HL-60/S4 treated with retinoic acid at 250 ng/mL for 4 days and 3 days (cell line): ENCODE measurements around the gene SPATA31E1.

Source experiments
- in situ Hi-C: fragments of 300-500 bp; cut with MboI; formaldehyde crosslinking; loops from 2 replicates; pipeline ENCODE4 v1.7.0; 2022; ENCODE audit warnings: low sequenced_read_pairs

Gene SPATA31E1

GRCh38 chr9:87862536-87863268, 20.0 kb upstream of the SPATA31E1 start:
- in situ Hi-C loops = no loop called here

- in situ Hi-C loops = no loop called here
These were observed 18.7 kb upstream of the SPATA31E1 start for GRCh38 chr9:87863882-87864465.

GRCh38 chr9:87864915-87865314, 17.8 kb upstream of the SPATA31E1 start:
- in situ Hi-C loops = no loop called here

GRCh38 chr9:87865626-87866025, 17.1 kb upstream of the SPATA31E1 start:
- in situ Hi-C loops = no loop called here

GRCh38 chr9:87867391-87867790, 15.3 kb upstream of the SPATA31E1 start:
- in situ Hi-C loops = no loop called here

GRCh38 chr9:87868175-87868574, 14.5 kb upstream of the SPATA31E1 start:
- in situ Hi-C loops = no loop called here

- in situ Hi-C loops = no loop called here
These were observed 14.0 kb upstream of the SPATA31E1 start for GRCh38 chr9:87868635-87869034.

- in situ Hi-C loops = no loop called here
These were observed 13.6 kb upstream of the SPATA31E1 start for GRCh38 chr9:87869082-87869481.

GRCh38 chr9:87871425-87872078, 11.1 kb upstream of the SPATA31E1 start:
- in situ Hi-C loops = no loop called here

GRCh38 chr9:87872079-87872624, 10.5 kb upstream of the SPATA31E1 start:
- in situ Hi-C loops = no loop called here

- in situ Hi-C loops = no loop called here
These were observed 8.9 kb upstream of the SPATA31E1 start for GRCh38 chr9:87873607-87874303.

GRCh38 chr9:87874304-87874623, 8.4 kb upstream of the SPATA31E1 start:
- in situ Hi-C loops = no loop called here

- in situ Hi-C loops = no loop called here
These were observed 7.6 kb upstream of the SPATA31E1 start for GRCh38 chr9:87875060-87875459.

GRCh38 chr9:87875831-87876545, 6.7 kb upstream of the SPATA31E1 start:
- in situ Hi-C loops = no loop called here

- in situ Hi-C loops = no loop called here
These were observed 6.0 kb upstream of the SPATA31E1 start for GRCh38 chr9:87876708-87877107.

- in situ Hi-C loops = no loop called here
These were observed 3.6 kb upstream of the SPATA31E1 start for GRCh38 chr9:87878989-87879511.

- in situ Hi-C loops = no loop called here
These were observed 2.6 kb upstream of the SPATA31E1 start for GRCh38 chr9:87880116-87880515.

- in situ Hi-C loops = no loop called here
These were observed 2.0 kb upstream of the SPATA31E1 start for GRCh38 chr9:87880683-87881082.

GRCh38 chr9:87883274-87883673, 597 bp downstream of the SPATA31E1 start:
- in situ Hi-C loops = no loop called here

- in situ Hi-C loops = no loop called here
These were observed 1.3 kb downstream of the SPATA31E1 start for GRCh38 chr9:87883990-87884389.
